ENCODE results near the gene ACCSL. TPM values are rescaled to one million over a fixed set of nuclear protein-coding genes. Genes with fewer than 3 reads are reported as not detected.

The ACCSL gene
- total RNA-seq: not detected
- polyA plus RNA-seq: not detected
- long read RNA-seq, donor 1: 0 reads
- long read RNA-seq, donor 2: 0 reads
- long read RNA-seq, donor 3: 0 reads
- long read RNA-seq, donor 4: 0 reads
- long read RNA-seq, donor 5: 0 reads
- long read RNA-seq, donor 6: 0 reads
- long read RNA-seq, donor 7: 0 reads
- long read RNA-seq, donor 8: 0 reads
- long read RNA-seq, donor 9: 0 reads
- long read RNA-seq, donor 10: 0 reads

- intact Hi-C loops (cut with DNase I; ENCODE audit: low total_unique reads): loop anchor here (10.0 kb wide), 1 partner anchor 173 kb away; no protein-coding TSS in a partner anchor
- DNase-seq: no peak
- WGBS, 5 donors: 85 to 91% (median 88%) methylated on average over 11 to 12 of the region's 12 CpGs
- H3K4me3 ChIP-seq: no peak within 1 kb of the TSS
- H3K27ac ChIP-seq: no peak within 1 kb of the TSS
- no peak for TF ChIP-seq POLR2A (IDR thresholded peaks at IDR 0.05)
- no peak for TF ChIP-seq CTCF (IDR thresholded peaks at IDR 0.05)
- TF ChIP-seq POLR2AphosphoS5 (IDR thresholded peaks at IDR 0.05): no peak
- no peak for TF ChIP-seq EP300 (IDR thresholded peaks at IDR 0.05)
- no peaks in the 10 kb centered on the region for H3K9me3 ChIP-seq
- no peaks in the 10 kb centered on the region for H3K4me1 ChIP-seq
- H3K27me3 ChIP-seq: no peaks in the 10 kb centered on the region
- H3K36me3 ChIP-seq: no peaks in the 10 kb centered on the region
Observed at GRCh38 chr11:44047931-44048431, at the start of gene ACCSL. ACCSL (plus strand) TSS chr11:44047981; CDS start chr11:44048037, 56 bp downstream.

GRCh38 chr11:43998308-43998707 lies 49.5 kb upstream of the ACCSL start:
- WGBS, 5 donors: 85 to 100% (median 91%) methylated on average over 1 of the region's 1 CpG
- intact Hi-C loops (cut with DNase I; ENCODE audit: low total_unique reads): no loop called here
- DNase-seq: no peak
- H3K27ac ChIP-seq: no peak overlapping the region
- peaks cover 0 to 5% (median 0%) of the 10 kb centered on the region in 3 donors for H3K27me3 ChIP-seq
- H3K4me1 ChIP-seq: peaks cover 0 to 17% (median 9%) of the 10 kb centered on the region in 4 donors
- H3K36me3 ChIP-seq: no peaks in the 10 kb centered on the region
- H3K9me3 ChIP-seq: no peaks in the 10 kb centered on the region
- TF ChIP-seq POLR2A (IDR thresholded peaks at IDR 0.05) (no peak), CTCF (IDR thresholded peaks at IDR 0.05) (no peak), EP300 (IDR thresholded peaks at IDR 0.05) (no peak), POLR2AphosphoS5 (IDR thresholded peaks at IDR 0.05) (no peak)
- H3K4me3 ChIP-seq: no peak overlapping the region

- 31 to 89% (median 65%) methylated on average over 2 of the region's 2 CpGs for WGBS, 5 donors
- Histone ChIP-seq H3K4me1 (peaks cover 0 to 11% (median 4%) of the 10 kb centered on the region in 4 donors), H3K36me3 (no peaks in the 10 kb centered on the region), H3K9me3 (no peaks in the 10 kb centered on the region), H3K27me3 (peaks cover 0 to 5% (median 0%) of the 10 kb centered on the region in 3 donors), H3K4me3 (no peak overlapping the region), H3K27ac (no peak overlapping the region)
- intact Hi-C loops (cut with DNase I; ENCODE audit: low total_unique reads): no loop called here
- no peak for TF ChIP-seq EP300 (IDR thresholded peaks at IDR 0.05)
- no peak for TF ChIP-seq POLR2AphosphoS5 (IDR thresholded peaks at IDR 0.05)
- TF ChIP-seq POLR2A (IDR thresholded peaks at IDR 0.05): no peak
- no peak for TF ChIP-seq CTCF (IDR thresholded peaks at IDR 0.05)
- DNase-seq: no peak
Observed at GRCh38 chr11:44000731-44001130, 47.0 kb upstream of the ACCSL start.

GRCh38 chr11:44002191-44003093 lies 45.3 kb upstream of the ACCSL start:
- WGBS, 5 donors: 83 to 87% (median 86%) methylated on average over 17 to 18 of the region's 18 CpGs
- intact Hi-C loops (cut with DNase I; ENCODE audit: low total_unique reads): no loop called here
- Histone ChIP-seq H3K36me3 (no peaks in the 10 kb centered on the region), H3K27ac (no peak overlapping the region), H3K4me3 (no peak overlapping the region), H3K27me3 (peaks cover 0 to 5% (median 0%) of the 10 kb centered on the region in 3 donors), H3K9me3 (no peaks in the 10 kb centered on the region), H3K4me1 (peaks cover 0 to 11% (median 4%) of the 10 kb centered on the region in 4 donors)
- no peak for DNase-seq
- TF ChIP-seq POLR2AphosphoS5 (IDR thresholded peaks at IDR 0.05) (no peak), POLR2A (IDR thresholded peaks at IDR 0.05) (no peak), EP300 (IDR thresholded peaks at IDR 0.05) (no peak), CTCF (IDR thresholded peaks at IDR 0.05) (no peak)
